HepG2 (cell line): Measurements from ENCODE around the gene DENND4B. TPM values are rescaled to one million over a fixed set of nuclear protein-coding genes. Genes with fewer than 3 reads are reported as not detected.

Experiments
- ARNTL ChIP-seq: sonication (generic); formaldehyde crosslinking; IDR thresholded peaks from 2 replicates; pipeline ENCODE4 v1.4.0; 2020; ENCODE audit warnings: mild to moderate bottlenecking, missing genetic modification reagents
- EP300 ChIP-seq, 3 experiments: sonication (generic) in 1 of 3; formaldehyde crosslinking in 1 of 3; IDR thresholded peaks; 2 replicates each; pipeline versions ENCODE4 v1.5.1 to v1.6.1; 2011 to 2020; ENCODE audit warnings: low read depth in 2 of 3, low read length in 2 of 3, borderline replicate concordance in 1 of 3, improper control_type of control experiment in 1 of 3, mild to moderate bottlenecking in 1 of 3, missing genetic modification reagents in 1 of 3, moderate library complexity in 1 of 3
- ISX ChIP-seq: sonication (generic); formaldehyde crosslinking; conservative IDR thresholded peaks from 2 replicates; pipeline ENCODE4 v1.5.0; 2020; ENCODE audit warnings: missing genetic modification reagents
- MNT ChIP-seq: fragments of 450-650 bp; IDR thresholded peaks from 2 replicates; pipeline ENCODE4 v1.6.1; 2016
- MYNN ChIP-seq: sonication (generic); formaldehyde crosslinking; IDR thresholded peaks from 2 replicates; pipeline ENCODE4 v1.4.0; 2020; ENCODE audit warnings: mild to moderate bottlenecking, low read depth, missing genetic modification reagents
- PBX2 ChIP-seq: IDR thresholded peaks from 2 replicates; pipeline ENCODE4 v1.6.1; 2016; ENCODE audit warnings: control low read depth
- POGK ChIP-seq: sonication (generic); formaldehyde crosslinking; conservative IDR thresholded peaks from 2 replicates; pipeline ENCODE4 v1.8.0; 2022; ENCODE audit warnings: mild to moderate bottlenecking, moderate library complexity, missing genetic modification reagents
- RELA ChIP-seq: sonication (generic); formaldehyde crosslinking; IDR thresholded peaks from 2 replicates; pipeline ENCODE4 v1.4.0; 2020; ENCODE audit warnings: missing genetic modification reagents
- SKI ChIP-seq: fragments of 450-650 bp; IDR thresholded peaks from one replicate; pipeline ENCODE4 v1.6.1; 2018; ENCODE audit warnings: mild to moderate bottlenecking; ENCODE audit not compliant: partially characterized antibody
- SMARCE1 ChIP-seq: fragments of 450-650 bp; IDR thresholded peaks from 2 replicates; pipeline ENCODE4 v1.6.1; 2017; ENCODE audit warnings: borderline replicate concordance
- SRSF1 ChIP-seq: fragments of 200-400 bp; formaldehyde crosslinking; optimal IDR thresholded peaks from 2 replicates; pipeline ENCODE3; 2017; ENCODE audit warnings: mild to moderate bottlenecking, low read depth, low read length, moderate library complexity
- STAG1 ChIP-seq: sonication (generic); formaldehyde crosslinking; IDR thresholded peaks from 2 replicates; pipeline ENCODE4 v1.4.0; 2020; ENCODE audit warnings: missing genetic modification reagents
- TGIF2 ChIP-seq: IDR thresholded peaks from 2 replicates; pipeline ENCODE4 v1.6.1; 2016; ENCODE audit warnings: control low read depth, missing compliant biosample characterization
- THAP8 ChIP-seq: sonication (generic); formaldehyde crosslinking; IDR thresholded peaks from 2 replicates; pipeline ENCODE4 v1.5.1; 2020; ENCODE audit warnings: missing genetic modification reagents, mild to moderate bottlenecking, borderline replicate concordance
- TRIM24 ChIP-seq: sonication (generic); formaldehyde crosslinking; IDR thresholded peaks from 2 replicates; pipeline ENCODE4 v1.8.0; 2022; ENCODE audit warnings: mild to moderate bottlenecking, missing genetic modification reagents
- ZFP82 ChIP-seq: sonication (generic); formaldehyde crosslinking; IDR thresholded peaks from 2 replicates; pipeline ENCODE4 v1.5.1; 2020; ENCODE audit warnings: mild to moderate bottlenecking, missing genetic modification reagents, borderline replicate concordance
- ZMYM4 ChIP-seq: sonication (generic); formaldehyde crosslinking; IDR thresholded peaks from 2 replicates; pipeline ENCODE4 v1.8.1; 2023; ENCODE audit warnings: mild to moderate bottlenecking, missing genetic modification reagents
- ZNF337 ChIP-seq: sonication (generic); formaldehyde crosslinking; IDR thresholded peaks from 2 replicates; pipeline ENCODE4 v1.5.1; 2020; ENCODE audit warnings: missing genetic modification reagents, low read depth, mild to moderate bottlenecking, borderline replicate concordance
- ZNF382 ChIP-seq: sonication (generic); formaldehyde crosslinking; IDR thresholded peaks from 2 replicates; pipeline ENCODE4 v1.5.0; 2020; ENCODE audit warnings: missing genetic modification reagents, mild to moderate bottlenecking, borderline replicate concordance
- ZNF430 ChIP-seq: sonication (generic); formaldehyde crosslinking; IDR thresholded peaks from 2 replicates; pipeline ENCODE4 v1.9.0; 2021; ENCODE audit warnings: mild to moderate bottlenecking, missing genetic modification reagents
- ZNF570 ChIP-seq: sonication (generic); formaldehyde crosslinking; IDR thresholded peaks from 2 replicates; pipeline ENCODE4 v1.4.0; 2020; ENCODE audit warnings: mild to moderate bottlenecking, missing genetic modification reagents, borderline replicate concordance
- ZNF577 ChIP-seq: sonication (generic); formaldehyde crosslinking; IDR thresholded peaks from 2 replicates; pipeline ENCODE4 v1.4.0; 2020; ENCODE audit warnings: mild to moderate bottlenecking, low read depth, missing genetic modification reagents, borderline replicate concordance
- ZNF740 ChIP-seq: sonication (generic); formaldehyde crosslinking; IDR thresholded peaks from 2 replicates; pipeline ENCODE4 v1.4.0; 2020; ENCODE audit warnings: missing genetic modification reagents
- ZNF883 ChIP-seq: sonication (generic); formaldehyde crosslinking; IDR thresholded peaks from 2 replicates; pipeline ENCODE4 v1.5.1; 2020; ENCODE audit warnings: mild to moderate bottlenecking, missing genetic modification reagents; ENCODE audit errors: not compliant biosample characterization
- polyA plus RNA-seq, 8 experiments: library from polyadenylated mRNA; depleted of rRNA in 3 of 8; stranded (reverse) in 7 of 8; unstranded in 1 of 8; fragments of >200 nt; fragmentation: Illumina TruSeq in 4 of 8; extraction: Trizol in 4 of 8; gene quantifications; 2 replicates each; pipeline versions ENCODE4 v1.2.1 to v1.2.3, GENCODE V29; 2011 to 2016; ENCODE audit warnings: low read depth in 4 of 8, missing spikeins in 1 of 8, mixed read lengths in 1 of 8; ENCODE audit not compliant: insufficient read depth in 1 of 8
- total RNA-seq, 5 experiments: library from RNA; depleted of rRNA; stranded (reverse); fragments of >200 nt; fragmentation: Illumina TruSeq; extraction: Trizol; gene quantifications; 2 replicates each; pipeline ENCODE4 v1.2.3, GENCODE V29; 2016; ENCODE audit warnings: low read depth in 1 of 5

The DENND4B gene
- total and polyA plus RNA-seq, 2 of the 13 experiments (the other 11 are each of a cell fraction or from before 2014, with no cell fraction given) = 15.1 to 20.3 TPM

GRCh38 chr1:153946622-153947241 lies at the start of gene DENND4B (continued):
- TF ChIP-seq TGIF2 (peak; percentile 91), SRSF1 (peak; percentile 24), TRIM24 (CRISPR knock-in tag) (no peak), ZFP82 (no peak), MYNN (CRISPR knock-in tag) (no peak), ZNF883 (no peak), POGK (CRISPR knock-in tag) (0 out of 2 replicates have a peak, but pooled peaks have one; percentile 52), ZNF740 (no peak), MNT (no peak), EP300 (IDR thresholded peaks at IDR 0.05; ENCODE audit: low read depth in 2 of 2, low read length in 2 of 2) (0 out of 4 replicates have a peak, but pooled peaks of 1 of the 2 experiments have one; percentile 31), EP300 (CRISPR knock-in tag; IDR thresholded peaks at IDR 0.05; ENCODE audit: borderline replicate concordance) (no peak), SMARCE1 (no peak), ISX (CRISPR knock-in tag) (no peak), STAG1 (CRISPR knock-in tag) (peak; percentile 59), PBX2 (CRISPR knock-in tag) (no peak), ZNF382 (CRISPR knock-in tag) (no peak), ZNF337 (CRISPR knock-in tag) (no peak), ZNF430 (CRISPR knock-in tag) (no peak), ZNF570 (no peak), SKI (peak; percentile 83), ZMYM4 (CRISPR knock-in tag) (peak; percentile 72), RELA (CRISPR knock-in tag) (no peak), THAP8 (CRISPR knock-in tag) (0 out of 2 replicates have a peak, but pooled peaks have one; percentile 61), ZNF577 (no peak), ARNTL (CRISPR knock-in tag) (no peak)
